Ovary (tissue), 3 donors: ENCODE data around the gene JAK1.

Source experiments
- EP300 ChIP-seq: sonication (generic); formaldehyde crosslinking; IDR thresholded peaks from one replicate; pipeline ENCODE4 v1.6.1; 2017; ENCODE audit warnings: antibody characterized with exemption
- POLR2A ChIP-seq: fragments of 450-650 bp; IDR thresholded peaks from one replicate; pipeline ENCODE4 v1.6.1; 2017; ENCODE audit warnings: antibody characterized with exemption, mild to moderate bottlenecking, moderate library complexity
- TF ChIP-seq, protein P1 (sequence below), 3 donors: fragments of 450-650 bp in 2 of 3; fragments of 200-600 bp in 1 of 3; IDR thresholded peaks; one replicate each; pipeline versions ENCODE4 v1.5.1 to v1.8.0; 2016 to 2022; ENCODE audit warnings: antibody characterized with exemption in 3 of 3, mild to moderate bottlenecking in 1 of 3
- donor health status: DM: no; HTN: no; CAD: no.

DNA sequence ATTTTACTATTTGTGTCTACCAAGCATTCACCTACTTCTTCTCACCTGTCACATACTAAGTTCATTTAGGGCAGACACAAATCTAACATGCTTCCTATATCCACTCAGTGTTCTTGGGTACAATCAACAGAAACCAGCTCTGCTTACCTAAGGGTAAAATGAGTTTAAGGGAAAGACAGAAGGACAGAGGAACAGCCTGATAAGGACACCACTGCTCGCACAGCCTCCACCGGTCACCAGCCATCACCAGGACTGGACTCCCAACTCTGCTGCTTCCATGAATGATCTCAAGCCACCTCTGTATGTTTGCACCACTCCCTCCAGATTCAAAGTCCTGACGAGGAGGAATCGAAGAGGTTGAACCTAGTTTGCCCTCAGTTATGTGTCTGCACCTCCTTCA, 72.4 kb downstream of the JAK1 start:
- TF ChIP-seq, protein P1, sequence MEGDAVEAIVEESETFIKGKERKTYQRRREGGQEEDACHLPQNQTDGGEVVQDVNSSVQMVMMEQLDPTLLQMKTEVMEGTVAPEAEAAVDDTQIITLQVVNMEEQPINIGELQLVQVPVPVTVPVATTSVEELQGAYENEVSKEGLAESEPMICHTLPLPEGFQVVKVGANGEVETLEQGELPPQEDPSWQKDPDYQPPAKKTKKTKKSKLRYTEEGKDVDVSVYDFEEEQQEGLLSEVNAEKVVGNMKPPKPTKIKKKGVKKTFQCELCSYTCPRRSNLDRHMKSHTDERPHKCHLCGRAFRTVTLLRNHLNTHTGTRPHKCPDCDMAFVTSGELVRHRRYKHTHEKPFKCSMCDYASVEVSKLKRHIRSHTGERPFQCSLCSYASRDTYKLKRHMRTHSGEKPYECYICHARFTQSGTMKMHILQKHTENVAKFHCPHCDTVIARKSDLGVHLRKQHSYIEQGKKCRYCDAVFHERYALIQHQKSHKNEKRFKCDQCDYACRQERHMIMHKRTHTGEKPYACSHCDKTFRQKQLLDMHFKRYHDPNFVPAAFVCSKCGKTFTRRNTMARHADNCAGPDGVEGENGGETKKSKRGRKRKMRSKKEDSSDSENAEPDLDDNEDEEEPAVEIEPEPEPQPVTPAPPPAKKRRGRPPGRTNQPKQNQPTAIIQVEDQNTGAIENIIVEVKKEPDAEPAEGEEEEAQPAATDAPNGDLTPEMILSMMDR (IDR thresholded peaks at IDR 0.05), result no peak
- TF ChIP-seq EP300 (no peak), POLR2A (no peak)
